HepG2 (cell line): ENCODE results near the gene CHL1. TPM values are rescaled to one million over a fixed set of nuclear protein-coding genes. Genes with fewer than 3 reads are reported as not detected.

Experiments used
- ATAC-seq: fragments of 200-7000 bp; cut with Tn5 transposase; 3 replicates; pipeline ENCODE4 v1.9.1; 2020; ENCODE audit warnings: mild to moderate bottlenecking, moderate library complexity
- BruUV-seq: library from RNA; stranded (reverse); fragments of 400-500 nt; replicated peaks from 2 replicates; lab custom pipeline; 2021; lab: Mats Ljungman, UMichigan
- CTCF ChIA-PET: fragments of 300-600 bp; formaldehyde crosslinking; extraction: SDS; loops from one replicate; lab custom pipeline; 2021; ENCODE audit warnings: low total read pairs, inconsistent platforms, low intra/inter-chr PET ratio; lab: Yijun Ruan, JAX
- POLR2A ChIA-PET: fragments of 350-600 bp; sonication (Branson Sonifier 250); formaldehyde crosslinking; loops from one replicate; lab custom pipeline; 2020; ENCODE audit warnings: antibody characterized with exemption, inconsistent platforms; lab: Yijun Ruan, JAX
- DNase-seq: peaks from one replicate; pipeline ENCODE4 v3.0.0-alpha.2; 2015; ENCODE audit warnings: low spot score
- FAIRE-seq: peaks from 3 replicates; lab custom pipeline; 2011; peaks lifted over from hg19 to GRCh38; lab: Jason Lieb, UNC
- H2AFZ ChIP-seq: one replicate; pipeline ENCODE4 v1.6.1; 2011; ENCODE audit warnings: low read length, inconsistent platforms
- H3K27ac ChIP-seq: fragments of 300-600 bp; 3 replicates; pipeline ENCODE4 v1.8.0; 2011; ENCODE audit warnings: mixed run types, mild to moderate bottlenecking, mixed read lengths, low read length, inconsistent platforms; ENCODE audit not compliant: insufficient read depth; ENCODE audit errors: extremely low read length
- H3K27me3 ChIP-seq, 2 experiments: fragments of 200-600 bp in 1 of 2; 2 replicates in 1 of 2; 3 replicates in 1 of 2; pipeline versions ENCODE4 v1.6.0 to v1.8.0; 2011; ENCODE audit warnings: low read length in 2 of 2, mild to moderate bottlenecking in 2 of 2, moderate library complexity in 2 of 2, inconsistent platforms in 1 of 2; ENCODE audit not compliant: insufficient read depth in 2 of 2, control insufficient read depth in 1 of 2
- H3K36me3 ChIP-seq, 2 experiments: fragments of 200-600 bp in 1 of 2; replicated peaks in 1 of 2; 2 replicates in 1 of 2; 3 replicates in 1 of 2; pipeline versions ENCODE4 v1.5.1 to v1.8.0; 2011; ENCODE audit warnings: low read length in 2 of 2, inconsistent platforms in 1 of 2; ENCODE audit not compliant: insufficient read depth in 2 of 2, control insufficient read depth in 1 of 2
- H3K4me1 ChIP-seq: 2 replicates; pipeline ENCODE4 v1.5.1; 2012; ENCODE audit warnings: low read length, inconsistent platforms; ENCODE audit not compliant: insufficient read depth
- H3K4me2 ChIP-seq: 2 replicates; pipeline ENCODE4 v1.6.0; 2011; ENCODE audit warnings: low read depth, low read length, inconsistent platforms
- H3K4me3 ChIP-seq, 3 experiments: fragments of 200-600 bp in 1 of 3; sonication (generic), shearing (Covaris generic) in 1 of 3; replicated peaks in 1 of 3; 2 replicates each; pipeline ENCODE4 v1.5.1; 2011 to 2016; ENCODE audit warnings: low read length in 3 of 3, inconsistent platforms in 2 of 3, low read depth in 2 of 3, mild to moderate bottlenecking in 2 of 3, control low read depth in 1 of 3, mixed read lengths in 1 of 3; ENCODE audit not compliant: insufficient read depth in 1 of 3
- H3K79me2 ChIP-seq: one replicate; pipeline ENCODE4 v1.6.1; 2011; ENCODE audit warnings: low read length, inconsistent platforms; ENCODE audit not compliant: insufficient read depth
- H3K9ac ChIP-seq: 2 replicates; pipeline ENCODE4 v1.6.0; 2011; ENCODE audit warnings: mild to moderate bottlenecking, low read depth, low read length, inconsistent platforms; ENCODE audit not compliant: insufficient read depth
- H3K9me3 ChIP-seq: 2 replicates; pipeline ENCODE4 v1.5.1; 2012; ENCODE audit warnings: mild to moderate bottlenecking, low read length
- H4K20me1 ChIP-seq: 2 replicates; pipeline ENCODE4 v1.6.0; 2011; ENCODE audit warnings: inconsistent platforms, mild to moderate bottlenecking, low read length, moderate library complexity; ENCODE audit not compliant: insufficient read depth
- BRCA1 ChIP-seq: sonication (generic); formaldehyde crosslinking; IDR thresholded peaks from 2 replicates; pipeline ENCODE4 v1.4.0; 2020; ENCODE audit warnings: missing genetic modification reagents
- DMTF1 ChIP-seq: sonication (generic); formaldehyde crosslinking; IDR thresholded peaks from 2 replicates; pipeline ENCODE4 v1.4.0; 2020; ENCODE audit warnings: mild to moderate bottlenecking, missing genetic modification reagents
- KLF15 ChIP-seq: sonication (generic); formaldehyde crosslinking; IDR thresholded peaks from 2 replicates; pipeline ENCODE4 v1.8.1; 2023; ENCODE audit warnings: borderline replicate concordance, mild to moderate bottlenecking, inconsistent platforms, missing genetic modification reagents, mixed read lengths
- NCOA5 ChIP-seq: sonication (generic); formaldehyde crosslinking; IDR thresholded peaks from 2 replicates; pipeline ENCODE4 v1.4.0; 2020; ENCODE audit warnings: missing genetic modification reagents
- ZNF224 ChIP-seq: sonication (generic); formaldehyde crosslinking; IDR thresholded peaks from 2 replicates; pipeline ENCODE4 v1.5.0; 2020; ENCODE audit warnings: mild to moderate bottlenecking, missing genetic modification reagents
- ZNF33A ChIP-seq: sonication (generic); formaldehyde crosslinking; IDR thresholded peaks from 2 replicates; pipeline ENCODE4 v1.5.1; 2020; ENCODE audit warnings: missing genetic modification reagents, mild to moderate bottlenecking, moderate library complexity, borderline replicate concordance
- ZNF605 ChIP-seq: sonication (generic); formaldehyde crosslinking; IDR thresholded peaks from 2 replicates; pipeline ENCODE4 v1.8.0; 2022; ENCODE audit warnings: mild to moderate bottlenecking, missing genetic modification reagents
- ZNF780A ChIP-seq: sonication (generic); formaldehyde crosslinking; IDR thresholded peaks from 2 replicates; pipeline ENCODE4 v1.8.0; 2022; ENCODE audit warnings: mild to moderate bottlenecking, missing genetic modification reagents, moderate library complexity
- WGBS: methylation state at CpG from one replicate; pipeline ENCODE4 v1.1.6; 2017; ENCODE audit warnings: low lambda C conversion rate; 5-methylcytosine and 5-hydroxymethylcytosine counted together
- in situ Hi-C: cut with HindIII; loops from 2 replicates; pipeline ENCODE4 v1.10.0; 2017; ENCODE audit warnings: low pct_unique_long_range_greater_than_20kb; ENCODE audit not compliant: extremely low pct_ligation_motif_present
- intact Hi-C: fragments of 100-400 bp; cut with micrococcal nuclease; formaldehyde crosslinking; loops from one replicate; pipeline ENCODE4 v1.10.0; 2022; ENCODE audit not compliant: unreplicated experiment
- polyA plus RNA-seq, 8 experiments: library from polyadenylated mRNA; depleted of rRNA in 3 of 8; stranded (reverse) in 7 of 8; unstranded in 1 of 8; fragments of >200 nt; fragmentation: Illumina TruSeq in 4 of 8; extraction: Trizol in 4 of 8; gene quantifications; 2 replicates each; pipeline versions ENCODE4 v1.2.1 to v1.2.3, GENCODE V29; 2011 to 2016; ENCODE audit warnings: low read depth in 4 of 8, missing spikeins in 1 of 8, mixed read lengths in 1 of 8; ENCODE audit not compliant: insufficient read depth in 1 of 8
- total RNA-seq, 5 experiments: library from RNA; depleted of rRNA; stranded (reverse); fragments of >200 nt; fragmentation: Illumina TruSeq; extraction: Trizol; gene quantifications; 2 replicates each; pipeline ENCODE4 v1.2.3, GENCODE V29; 2016; ENCODE audit warnings: low read depth in 1 of 5

CHL1 gene
- total and polyA plus RNA-seq, 2 of the 13 experiments (the other 11 are each of a cell fraction or from before 2014, with no cell fraction given), result not detected

DNA sequence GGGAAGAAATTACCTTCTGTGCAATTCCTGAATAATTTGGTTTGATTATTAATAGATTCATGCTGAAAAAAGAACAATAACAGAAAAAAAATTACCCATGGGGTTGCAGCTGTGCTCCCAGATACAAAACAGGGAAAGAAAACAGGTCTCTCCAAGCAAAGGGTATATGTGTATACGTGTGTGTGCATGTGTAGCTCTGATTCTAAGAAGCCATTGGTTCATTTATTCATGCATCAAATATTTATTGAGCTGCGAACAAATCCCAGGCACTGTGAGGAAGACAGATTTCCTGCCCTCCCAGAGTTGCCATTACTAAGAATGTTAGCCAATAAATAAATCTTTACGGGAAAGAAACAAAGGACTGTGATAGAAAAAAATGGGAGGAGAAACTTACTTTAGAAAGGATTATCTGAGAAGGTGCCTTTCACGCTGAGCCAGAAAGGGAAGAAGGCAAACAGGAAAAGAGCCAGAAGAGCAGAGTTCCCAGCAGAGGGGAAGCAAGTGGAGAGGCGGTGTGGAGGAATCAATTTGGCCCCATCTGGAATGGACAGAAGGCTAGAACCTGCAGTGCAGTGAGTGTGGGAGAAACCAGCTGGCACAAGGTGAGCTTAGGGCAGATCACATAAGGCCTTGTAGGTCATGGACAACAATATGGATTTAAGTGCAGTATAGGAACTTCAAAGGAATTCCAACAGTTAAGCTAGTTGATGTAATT, 20.7 kb downstream of the CHL1 start:
- no peaks in the 10 kb centered on the region for H3K36me3 ChIP-seq
- H3K4me2 ChIP-seq, result no peak overlapping the region
- H3K27me3 ChIP-seq, result no peaks in the 10 kb centered on the region
- H3K79me2 ChIP-seq, result no peaks in the 10 kb centered on the region
- in situ Hi-C loops (no loop called here), intact Hi-C loops (no loop called here)
- ATAC-seq (no peak), FAIRE-seq (no peak), DNase-seq (no peak)
- no peaks in the 10 kb centered on the region for H3K4me1 ChIP-seq
- no peak overlapping the region for H2AFZ ChIP-seq
- ChIA-PET POLR2A (no interaction called here), CTCF (no interaction called here)
- no peaks in the 10 kb centered on the region for H4K20me1 ChIP-seq
- BruUV-seq, result no TSS peak
- no peak overlapping the region for H3K9ac ChIP-seq
- TF ChIP-seq ZNF780A (CRISPR knock-in tag) (no peak), KLF15 (no peak), ZNF224 (CRISPR knock-in tag) (no peak), ZNF33A (CRISPR knock-in tag) (no peak), BRCA1 (no peak), NCOA5 (CRISPR knock-in tag) (no peak)
- peaks cover 2% of the 10 kb centered on the region; the same call in 1 of the 2 replicates for H3K9me3 ChIP-seq
- no peak overlapping the region for H3K27ac ChIP-seq
- no peak overlapping the region for H3K4me3 ChIP-seq
- WGBS, result 19% methylated on average over 5 of the region's 5 CpGs

DNA sequence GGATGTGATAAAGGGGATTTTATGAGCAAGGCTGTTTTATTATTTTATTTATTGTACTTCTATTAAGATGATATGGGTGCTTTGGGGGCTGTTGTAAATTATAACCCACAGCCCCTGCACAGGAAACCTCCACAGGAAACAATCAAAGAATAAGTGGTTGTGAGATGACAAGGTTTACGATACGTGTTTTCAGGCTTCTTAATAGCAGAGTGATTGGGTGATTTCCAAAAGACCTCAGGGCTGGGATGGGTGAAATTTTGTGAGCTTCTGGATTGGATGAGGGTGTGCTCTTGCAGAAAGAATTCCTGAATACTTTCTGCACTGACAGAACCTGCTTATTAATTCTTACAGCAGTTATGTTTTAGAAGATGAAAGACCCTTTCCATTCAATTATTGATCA, 21.4 kb downstream of the CHL1 start:
- no peaks in the 10 kb centered on the region for H3K36me3 ChIP-seq
- 74% methylated on average over 2 of the region's 2 CpGs for WGBS
- no peaks in the 10 kb centered on the region for H3K79me2 ChIP-seq
- in situ Hi-C loops, result no loop called here
- POLR2A ChIA-PET, result no interaction called here
- BruUV-seq, result no TSS peak
- no peaks in the 10 kb centered on the region for H3K4me1 ChIP-seq
- H3K27ac ChIP-seq, result no peak overlapping the region
- FAIRE-seq (no peak), DNase-seq (no peak), ATAC-seq (no peak)
- no peak overlapping the region for H2AFZ ChIP-seq
- H3K4me3 ChIP-seq, result no peak overlapping the region
- no peaks in the 10 kb centered on the region for H4K20me1 ChIP-seq
- no peak overlapping the region for H3K9ac ChIP-seq
- CTCF ChIA-PET, result no interaction called here
- TF ChIP-seq DMTF1 (CRISPR knock-in tag), result no peak
- no peak for TF ChIP-seq ZNF605
- H3K4me2 ChIP-seq, result no peak overlapping the region
- intact Hi-C loops, result no loop called here
- H3K27me3 ChIP-seq, result no peaks in the 10 kb centered on the region
- peaks cover 8% of the 10 kb centered on the region; the same call in 1 of the 2 replicates for H3K9me3 ChIP-seq
